Measurements from ENCODE around the gene LRBA. TPM values are rescaled to one million over a fixed set of nuclear protein-coding genes. Genes with fewer than 3 reads are reported as not detected.

Gene LRBA
- total and polyA plus RNA-seq, 2 of the 4 experiments (the other 2 are of a cell fraction), result 10.2 to 51.6 TPM

DNA sequence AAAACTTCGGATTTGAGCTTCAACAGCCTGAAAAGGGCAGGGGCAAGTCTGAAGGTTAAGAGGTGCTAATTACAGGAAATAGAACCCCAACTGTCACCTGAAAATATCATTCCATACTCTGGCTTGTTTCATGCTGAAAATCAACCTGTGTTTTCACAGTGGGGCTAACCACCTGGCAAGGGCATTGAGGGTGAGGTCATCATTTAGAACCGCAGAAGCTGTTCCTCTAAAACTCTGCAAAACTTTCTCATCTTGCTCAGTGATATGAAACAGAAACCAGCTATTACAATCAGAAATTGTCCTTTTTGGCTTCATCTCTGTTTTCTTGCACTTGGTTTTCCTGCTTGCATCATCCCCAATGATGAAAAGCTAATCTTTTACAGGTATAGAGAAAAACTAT, 689.2 kb downstream of the LRBA start:
- in situ Hi-C loops (cut with MboI; ENCODE audit: low sequenced_read_pairs), result no loop called here
- TF ChIP-seq MAZ (IDR thresholded peaks at IDR 0.05; ENCODE audit: borderline replicate concordance, low read depth, low read length), result no peak
- no peak for TF ChIP-seq RAD21 (IDR thresholded peaks at IDR 0.05; ENCODE audit: low read length)
- no peak for TF ChIP-seq SMC3 (IDR thresholded peaks at IDR 0.05; ENCODE audit: low read depth, low read length)
- TF ChIP-seq, protein P1, sequence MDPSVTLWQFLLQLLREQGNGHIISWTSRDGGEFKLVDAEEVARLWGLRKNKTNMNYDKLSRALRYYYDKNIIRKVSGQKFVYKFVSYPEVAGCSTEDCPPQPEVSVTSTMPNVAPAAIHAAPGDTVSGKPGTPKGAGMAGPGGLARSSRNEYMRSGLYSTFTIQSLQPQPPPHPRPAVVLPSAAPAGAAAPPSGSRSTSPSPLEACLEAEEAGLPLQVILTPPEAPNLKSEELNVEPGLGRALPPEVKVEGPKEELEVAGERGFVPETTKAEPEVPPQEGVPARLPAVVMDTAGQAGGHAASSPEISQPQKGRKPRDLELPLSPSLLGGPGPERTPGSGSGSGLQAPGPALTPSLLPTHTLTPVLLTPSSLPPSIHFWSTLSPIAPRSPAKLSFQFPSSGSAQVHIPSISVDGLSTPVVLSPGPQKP (IDR thresholded peaks at IDR 0.05; ENCODE audit: borderline replicate concordance, low read depth, low read length), result no peak
- TF ChIP-seq FOS (IDR thresholded peaks at IDR 0.05; ENCODE audit: low read depth, low read length), result no peak
- TF ChIP-seq, protein P2, sequence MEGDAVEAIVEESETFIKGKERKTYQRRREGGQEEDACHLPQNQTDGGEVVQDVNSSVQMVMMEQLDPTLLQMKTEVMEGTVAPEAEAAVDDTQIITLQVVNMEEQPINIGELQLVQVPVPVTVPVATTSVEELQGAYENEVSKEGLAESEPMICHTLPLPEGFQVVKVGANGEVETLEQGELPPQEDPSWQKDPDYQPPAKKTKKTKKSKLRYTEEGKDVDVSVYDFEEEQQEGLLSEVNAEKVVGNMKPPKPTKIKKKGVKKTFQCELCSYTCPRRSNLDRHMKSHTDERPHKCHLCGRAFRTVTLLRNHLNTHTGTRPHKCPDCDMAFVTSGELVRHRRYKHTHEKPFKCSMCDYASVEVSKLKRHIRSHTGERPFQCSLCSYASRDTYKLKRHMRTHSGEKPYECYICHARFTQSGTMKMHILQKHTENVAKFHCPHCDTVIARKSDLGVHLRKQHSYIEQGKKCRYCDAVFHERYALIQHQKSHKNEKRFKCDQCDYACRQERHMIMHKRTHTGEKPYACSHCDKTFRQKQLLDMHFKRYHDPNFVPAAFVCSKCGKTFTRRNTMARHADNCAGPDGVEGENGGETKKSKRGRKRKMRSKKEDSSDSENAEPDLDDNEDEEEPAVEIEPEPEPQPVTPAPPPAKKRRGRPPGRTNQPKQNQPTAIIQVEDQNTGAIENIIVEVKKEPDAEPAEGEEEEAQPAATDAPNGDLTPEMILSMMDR (conservative IDR thresholded peaks at IDR 0.05; ENCODE audit: low read depth, low read length), result no peak
- no peak for TF ChIP-seq CHD1 (IDR thresholded peaks at IDR 0.05; ENCODE audit: low read depth, low read length)
- no peak for TF ChIP-seq CEBPB (IDR thresholded peaks at IDR 0.05; ENCODE audit: low read depth, low read length)
- no peak for TF ChIP-seq RCOR1 (IDR thresholded peaks at IDR 0.05; ENCODE audit: insufficient replicate concordance, low read length)
- TF ChIP-seq MAFK (IDR thresholded peaks at IDR 0.05; ENCODE audit: low read depth, low read length), result no peak
- TF ChIP-seq BHLHE40 (IDR thresholded peaks at IDR 0.05; ENCODE audit: low read depth, low read length), result no peak
- TF ChIP-seq, protein P3, sequence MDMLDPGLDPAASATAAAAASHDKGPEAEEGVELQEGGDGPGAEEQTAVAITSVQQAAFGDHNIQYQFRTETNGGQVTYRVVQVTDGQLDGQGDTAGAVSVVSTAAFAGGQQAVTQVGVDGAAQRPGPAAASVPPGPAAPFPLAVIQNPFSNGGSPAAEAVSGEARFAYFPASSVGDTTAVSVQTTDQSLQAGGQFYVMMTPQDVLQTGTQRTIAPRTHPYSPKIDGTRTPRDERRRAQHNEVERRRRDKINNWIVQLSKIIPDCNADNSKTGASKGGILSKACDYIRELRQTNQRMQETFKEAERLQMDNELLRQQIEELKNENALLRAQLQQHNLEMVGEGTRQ (IDR thresholded peaks at IDR 0.05; ENCODE audit: low read depth, low read length), result no peak
- no peak for TF ChIP-seq POLR2A (IDR thresholded peaks at IDR 0.05; ENCODE audit: low read depth, low read length)
- TF ChIP-seq MXI1 (IDR thresholded peaks at IDR 0.05; ENCODE audit: borderline replicate concordance, low read depth, low read length), result no peak
- no peak for TF ChIP-seq NFE2L2 (IDR thresholded peaks at IDR 0.05; ENCODE audit: low read depth, low read length)
- TF ChIP-seq RFX5 (IDR thresholded peaks at IDR 0.05; ENCODE audit: low read depth, low read length), result no peak
- whole genome bisulfite sequencing, 2 experiments (ENCODE audit: extremely low coverage in 2 of 2, insufficient read length in 1 of 2), result 100% methylated on average over 1 of the region's 2 CpGs; no CpG with 5 or more reads in 1 of the 2 experiments

More for the DNA sequence above, 689.2 kb downstream of the LRBA start:
- Histone ChIP-seq H3K9me3 (ENCODE audit: control insufficient read depth, insufficient read depth, low read length) (no peaks in the 10 kb centered on the region), H3K14ac (replicated peaks; ENCODE audit: low read depth, low read length) (no peak overlapping the region), H3K79me1 (ENCODE audit: low read depth in 1 of 2, low read length in 2 of 2) (no peaks in the 10 kb centered on the region), H3K9me1 (ENCODE audit: insufficient read depth, low read length) (peaks cover 8% of the 10 kb centered on the region; the same call in 1 of the 2 replicates), H3K56ac (ENCODE audit: extremely low read depth, insufficient read depth, low read length) (no peak overlapping the region), H3K9ac (ENCODE audit: low read depth, low read length) (no peak overlapping the region), H3K4ac (ENCODE audit: low read depth, low read length) (no peak overlapping the region), H2BK5ac (ENCODE audit: low read depth, low read length, poor library complexity, severe bottlenecking) (no peak overlapping the region), H2BK20ac (ENCODE audit: low read depth, low read length) (no peak overlapping the region), H4K20me1 (ENCODE audit: insufficient read depth, low read length) (no peaks in the 10 kb centered on the region), H2AK5ac (ENCODE audit: low read depth, low read length) (no peak overlapping the region), H2BK120ac (ENCODE audit: low read depth, low read length) (no peak overlapping the region), H2AK9ac (replicated peaks; ENCODE audit: low read depth, low read length, poor library complexity) (no peak overlapping the region), H3K4me2 (ENCODE audit: low read depth, low read length) (no peak overlapping the region), H3K4me1 (ENCODE audit: control insufficient read depth, insufficient read depth, low read length) (peaks cover 10% of the 10 kb centered on the region), H3K18ac (ENCODE audit: low read depth, low read length) (no peak overlapping the region), H4K8ac (ENCODE audit: low read depth in 2 of 2, low read length in 2 of 2) (no peak overlapping the region), H4K91ac (ENCODE audit: insufficient read depth, low read depth, low read length) (no peak overlapping the region), H4K5ac (ENCODE audit: low read depth, low read length) (no peak overlapping the region), H2AFZ (replicated peaks; ENCODE audit: low read length, poor library complexity) (no peak overlapping the region), H3K4me3 (ENCODE audit: insufficient read depth, low read depth, low read length) (no peak overlapping the region), H3K27me3 (ENCODE audit: control insufficient read depth, insufficient read depth, low read length) (no peaks in the 10 kb centered on the region), H2BK15ac (ENCODE audit: low read depth, low read length) (no peak overlapping the region), H3K23ac (ENCODE audit: low read depth, low read length) (no peak overlapping the region), H3K36me3 (ENCODE audit: control insufficient read depth, insufficient read depth, low read length) (peaks cover 1% of the 10 kb centered on the region; the same call in 1 of the 2 replicates), H3K27ac (ENCODE audit: insufficient read depth, low read length) (no peak overlapping the region)
- intact Hi-C loops (cut with micrococcal nuclease) (no loop called here), dilution Hi-C loops (cut with HindIII; ENCODE audit: low sequenced_read_pairs, unreplicated experiment) (no loop called here)
- no TSS peak for BruUV-seq (replicated peaks)
- CTCF ChIA-PET, result no interaction called here
- ATAC-seq (ENCODE audit: low read depth), result no peak
- POLR2A ChIA-PET (ENCODE audit: unreplicated experiment), result no interaction called here
- no peak for DNase-seq
